OCI-LY7 (cell line): ENCODE data around the gene GDAP2. TPM values are rescaled to one million over a fixed set of nuclear protein-coding genes. Genes with fewer than 3 reads are reported as not detected.

ENCODE experiments used
- BruUV-seq: library from RNA; stranded (reverse); fragments of 400-500 nt; replicated peaks from 2 replicates; lab custom pipeline; 2021; lab: Mats Ljungman, UMichigan
- CTCF ChIA-PET: fragments of 300-600 bp; sonication (Branson Sonifier 250); formaldehyde crosslinking; loops from one replicate; lab custom pipeline; 2022; ENCODE audit warnings: antibody characterized with exemption; ENCODE audit not compliant: unreplicated experiment; lab: Charles Lee
- POLR2A ChIA-PET: fragments of 300-600 bp; sonication (Branson Sonifier 250); formaldehyde crosslinking; loops from one replicate; lab custom pipeline; 2022; ENCODE audit warnings: antibody characterized with exemption; lab: Charles Lee
- DNase-seq: peaks from one replicate; pipeline ENCODE4 v3.0.0-alpha.2; 2015; ENCODE audit warnings: low spot score
- H2AFZ ChIP-seq: fragments of 200-600 bp; sonication (generic), shearing (Covaris generic); 2 replicates; pipeline ENCODE4 v1.6.1; 2014; ENCODE audit warnings: mild to moderate bottlenecking, antibody characterized with exemption, low read length, moderate library complexity
- H3K27ac ChIP-seq: fragments of 200-600 bp; sonication (generic); 2 replicates; pipeline ENCODE4 v1.5.1; 2014; ENCODE audit warnings: mixed run types, low read depth, mild to moderate bottlenecking, moderate library complexity, low read length, inconsistent platforms; ENCODE audit not compliant: poor library complexity, severe bottlenecking
- H3K36me3 ChIP-seq: fragments of 200-600 bp; sonication (generic); 2 replicates; pipeline ENCODE4 v1.6.1; 2014; ENCODE audit warnings: mild to moderate bottlenecking, antibody characterized with exemption, low read length, moderate library complexity, mixed read lengths; ENCODE audit not compliant: insufficient read depth
- H3K4me1 ChIP-seq: fragments of 200-600 bp; sonication (generic); 2 replicates; pipeline ENCODE4 v1.5.1; 2014; ENCODE audit warnings: mild to moderate bottlenecking, low read length; ENCODE audit not compliant: insufficient read depth, poor library complexity, severe bottlenecking
- H3K4me2 ChIP-seq: fragments of 200-600 bp; sonication (generic); 2 replicates; pipeline ENCODE4 v1.6.1; 2014; ENCODE audit warnings: mild to moderate bottlenecking, low read length
- H3K4me3 ChIP-seq: fragments of 200-600 bp; sonication (generic); 2 replicates; pipeline ENCODE4 v1.5.1; 2014; ENCODE audit warnings: mild to moderate bottlenecking, low read depth, low read length; ENCODE audit not compliant: poor library complexity, severe bottlenecking
- H3K79me2 ChIP-seq: fragments of 200-600 bp; sonication (generic); 2 replicates; pipeline ENCODE4 v1.6.1; 2016; ENCODE audit warnings: low read depth, mild to moderate bottlenecking, low read length, moderate library complexity, mixed read lengths; ENCODE audit not compliant: insufficient read depth
- H3K9me2 ChIP-seq: fragments of 200-600 bp; sonication (generic); 2 replicates; pipeline ENCODE4 v1.6.1; 2016; ENCODE audit warnings: mild to moderate bottlenecking, low read length, mixed read lengths; ENCODE audit not compliant: insufficient read depth
- H3K9me3 ChIP-seq: fragments of 200-600 bp; sonication (generic); 2 replicates; pipeline ENCODE4 v1.6.1; 2014; ENCODE audit warnings: mild to moderate bottlenecking, mixed run types, low read length, mixed read lengths
- H4K20me1 ChIP-seq: fragments of 200-600 bp; sonication (generic); 2 replicates; pipeline ENCODE4 v1.6.1; 2014; ENCODE audit warnings: mild to moderate bottlenecking, antibody characterized with exemption, low read length, moderate library complexity, mixed read lengths; ENCODE audit not compliant: insufficient read depth
- CTCF ChIP-seq: fragments of 200-600 bp; sonication (generic); conservative IDR thresholded peaks from 2 replicates; pipeline ENCODE4 v1.5.1; 2014; ENCODE audit warnings: mild to moderate bottlenecking, antibody characterized with exemption, low read length, moderate library complexity, mixed read lengths
- EZH2phosphoT487 ChIP-seq: fragments of 200-600 bp; sonication (generic); IDR thresholded peaks from 2 replicates; pipeline ENCODE4 v1.6.1; 2018; ENCODE audit warnings: low read depth, borderline replicate concordance, mild to moderate bottlenecking, mixed run types, antibody characterized with exemption, low read length, moderate library complexity, mixed read lengths
- intact Hi-C: fragments of 100-400 bp; cut with micrococcal nuclease; formaldehyde crosslinking; loops from one replicate; pipeline ENCODE4 v1.10.0; 2022; ENCODE audit not compliant: unreplicated experiment
- total RNA-seq, 2 experiments: library from RNA; depleted of rRNA in 1 of 2; stranded (reverse); fragments of >200 nt in 1 of 2; shearing (Covaris generic) in 1 of 2; gene quantifications; 2 replicates each; pipeline ENCODE4 v1.2.3, GENCODE V29; 2014 to 2022

The GDAP2 gene
- total RNA-seq, 2 experiments from 2014 or later = 13.9 to 26.8 TPM

DNA sequence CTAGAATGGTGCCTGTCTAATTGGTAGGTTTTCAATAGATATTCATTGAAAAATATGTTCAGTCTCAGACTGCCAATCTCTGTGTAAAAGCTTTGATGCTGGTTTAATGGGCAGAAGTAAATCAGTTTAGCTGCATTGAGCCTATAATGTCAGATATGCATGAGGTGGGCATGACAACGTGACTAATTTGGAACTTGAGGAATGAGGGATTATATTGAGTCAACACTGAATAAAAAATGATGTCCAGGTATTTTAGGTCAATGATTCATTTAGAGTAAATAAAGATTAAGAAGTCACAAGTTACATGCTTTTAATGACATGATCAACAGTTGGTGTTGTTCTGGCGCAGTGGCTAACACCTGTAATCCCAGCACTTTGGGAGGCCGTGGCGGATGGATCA is 3.2 kb upstream of the GDAP2 start:
- TF ChIP-seq EZH2phosphoT487 = no peak
- TF ChIP-seq CTCF = no peak
- H3K4me3 ChIP-seq = no peak overlapping the region
- intact Hi-C loops = no loop called here
- peaks cover 24% of the 10 kb centered on the region for H3K4me1 ChIP-seq
- peaks cover 45% of the 10 kb centered on the region for H3K36me3 ChIP-seq
- no peak overlapping the region for H2AFZ ChIP-seq
- peaks cover 46% of the 10 kb centered on the region for H3K79me2 ChIP-seq
- CTCF ChIA-PET = no interaction called here
- H4K20me1 ChIP-seq = peaks cover 11% of the 10 kb centered on the region; the same call in 1 of the 2 replicates
- no peaks in the 10 kb centered on the region for H3K9me2 ChIP-seq
- no TSS peak for BruUV-seq
- H3K4me2 ChIP-seq = no peak overlapping the region
- no peaks in the 10 kb centered on the region for H3K9me3 ChIP-seq
- no peak overlapping the region for H3K27ac ChIP-seq
- POLR2A ChIA-PET = interaction anchor here (0.6 to 1.6 kb wide), 2 partner anchors 10 to 141 kb away, joined by 3 read pairs; no protein-coding TSS in a partner anchor
- no peak for DNase-seq

DNA sequence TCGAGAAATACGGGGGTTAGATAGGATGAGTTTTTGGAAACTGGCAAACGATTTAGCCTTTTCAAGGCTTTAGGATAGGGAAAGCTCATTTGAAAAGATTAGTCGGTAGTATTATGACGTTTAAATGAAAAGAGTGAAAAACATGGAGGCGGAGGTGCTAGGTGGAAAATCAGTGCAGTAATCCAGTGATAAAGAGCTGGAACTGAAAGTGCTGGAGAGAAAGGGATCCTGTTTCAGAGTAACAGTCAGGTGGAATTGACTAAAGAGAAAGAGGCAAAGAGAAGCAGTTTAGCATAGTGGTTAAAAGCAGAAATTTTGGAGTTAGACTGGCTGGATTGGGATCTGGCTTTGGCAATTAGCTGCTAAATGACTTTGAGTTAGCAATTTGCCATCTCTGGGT is 1.1 kb upstream of the GDAP2 start:
- no TSS peak for BruUV-seq
- DNase-seq = no peak

More for the DNA sequence above, 1.1 kb upstream of the GDAP2 start:
- TF ChIP-seq CTCF (no peak), EZH2phosphoT487 (no peak)
- Histone ChIP-seq H2AFZ (peak overlapping the region; percentile 91), H3K79me2 (peaks cover 57% of the 10 kb centered on the region), H3K9me2 (no peaks in the 10 kb centered on the region), H3K9me3 (no peaks in the 10 kb centered on the region), H3K4me3 (peak overlapping the region; percentile 93), H3K4me1 (peaks cover 24% of the 10 kb centered on the region), H3K36me3 (peaks cover 27% of the 10 kb centered on the region), H3K27ac (peak overlapping the region; percentile 51), H3K4me2 (peak overlapping the region; percentile 97), H4K20me1 (peaks cover 18% of the 10 kb centered on the region; the same call in 1 of the 2 replicates)
- POLR2A ChIA-PET = interaction anchor here (0.9 to 1.2 kb wide), 2 partner anchors 11 to 34 kb away, joined by 3 read pairs; no protein-coding TSS in a partner anchor
- CTCF ChIA-PET = no interaction called here
- intact Hi-C loops = no loop called here
